T-helper 1 cell (primary cell): ENCODE measurements around the gene RNF227.
A peak's percentile ranks its signal among the peaks of the same experiment; 100 is the strongest.
"Not testable (repeated sequence)": the region's sequence is repeated elsewhere in the genome, so short reads cannot be mapped to it uniquely, and the experiment has no call there.

Source experiments
- DNase-seq, 5 donors: peaks; one replicate each; pipeline ENCODE4 v3.0.0-alpha.2; 2012 to 2020

RNF227 gene

GRCh38 chr17:7887482-7888183 lies 28.5 kb downstream of the RNF227 start:
- peak; percentile 69 to 94 (median 83) for DNase-seq

GRCh38 chr17:7887038-7887481 lies 29.0 kb downstream of the RNF227 start:
- no peak for DNase-seq

GRCh38 chr17:7886227-7887037 lies 29.7 kb downstream of the RNF227 start:
- peak; percentile 40 to 69 (median 62) for DNase-seq

- DNase-seq, result peak in 3 of 5 donors; percentile 24 to 48 (median 37)
Observed at GRCh38 chr17:7885367-7886226, 30.5 kb downstream of the RNF227 start.

- peak in 4 of 5 donors; percentile 22 to 57 (median 26) for DNase-seq
Observed at GRCh38 chr17:7884581-7885366, 31.3 kb downstream of the RNF227 start.

GRCh38 chr17:7883781-7884386 lies 32.2 kb downstream of the RNF227 start:
- peak in 4 of 5 donors; percentile 19 to 42 (median 25) for DNase-seq

GRCh38 chr17:7882629-7883028 lies 33.5 kb downstream of the RNF227 start:
- no peak for DNase-seq

GRCh38 chr17:7882068-7882467 lies 34.0 kb downstream of the RNF227 start:
- DNase-seq, result no peak

- no peak for DNase-seq
Observed at GRCh38 chr17:7881276-7882054, 34.6 kb downstream of the RNF227 start.

- DNase-seq, result no peak
Observed at GRCh38 chr17:7880076-7880868, 35.8 kb downstream of the RNF227 start.

- DNase-seq, result no peak
Observed at GRCh38 chr17:7878234-7878633, 37.9 kb downstream of the RNF227 start.

GRCh38 chr17:7875804-7876370 lies 40.2 kb downstream of the RNF227 start:
- no peak for DNase-seq

- no peak for DNase-seq
Observed at GRCh38 chr17:7873051-7873450, 43.0 kb downstream of the RNF227 start.

- DNase-seq, result peak in 1 of 5 donors; percentile 24
Observed at GRCh38 chr17:7867881-7868329, 48.2 kb downstream of the RNF227 start.

- DNase-seq, result no peak
Observed at GRCh38 chr17:7864995-7865650, 51.0 kb downstream of the RNF227 start.

GRCh38 chr17:7864384-7864783 lies 51.7 kb downstream of the RNF227 start:
- DNase-seq, result not testable (repeated sequence)
